Esophagus squamous epithelium (tissue), 5 donors: ENCODE measurements around the gene LDB3. TPM values are rescaled to one million over a fixed set of nuclear protein-coding genes. Genes with fewer than 3 reads are reported as not detected.

ENCODE experiments used
- DNase-seq: peaks from one replicate; lab custom pipeline; 2025; lab: John Stamatoyannopoulos, UW
- H3K27ac ChIP-seq, 4 donors: fragments of 200-600 bp; sonication (generic); one replicate each; pipeline ENCODE4 v1.5.1; 2016 to 2019; ENCODE audit warnings: mild to moderate bottlenecking in 1 of 4
- H3K27me3 ChIP-seq, 4 donors: fragments of 200-600 bp; sonication (generic); 1 replicate in 3 of 4; 2 replicates in 1 of 4; pipeline versions ENCODE4 v1.5.1 to v1.6.0; 2017 to 2021; ENCODE audit warnings: antibody characterized with exemption in 1 of 4
- H3K36me3 ChIP-seq, 3 donors: fragments of 200-600 bp; sonication (generic); one replicate each; pipeline ENCODE4 v1.5.1; 2016 to 2019
- H3K4me1 ChIP-seq, 3 donors: fragments of 200-600 bp; sonication (generic); one replicate each; pipeline ENCODE4 v1.5.1; 2017 to 2019
- H3K4me3 ChIP-seq, 4 donors: fragments of 200-600 bp; sonication (generic); 1 replicate in 3 of 4; 2 replicates in 1 of 4; pipeline ENCODE4 v1.5.1; 2016 to 2019; ENCODE audit warnings: mild to moderate bottlenecking in 2 of 4, moderate library complexity in 1 of 4
- H3K9me3 ChIP-seq, 3 donors: fragments of 200-600 bp; sonication (generic); one replicate each; pipeline ENCODE4 v1.5.1; 2016 to 2019
- CTCF ChIP-seq, 6 experiments: fragments of 450-650 bp in 4 of 6; fragments of 200-600 bp in 2 of 6; sonication (generic) in 2 of 6; IDR thresholded peaks; one replicate each; pipeline ENCODE4 v1.5.1; 2016 to 2019; ENCODE audit warnings: antibody characterized with exemption in 6 of 6, mild to moderate bottlenecking in 4 of 6, moderate library complexity in 4 of 6
- POLR2A ChIP-seq, 4 donors: fragments of 450-650 bp; IDR thresholded peaks; one replicate each; pipeline ENCODE4 v1.6.1; 2017; ENCODE audit warnings: antibody characterized with exemption in 4 of 4, mild to moderate bottlenecking in 4 of 4, moderate library complexity in 3 of 4
- WGBS, 2 donors: methylation state at CpG; one replicate each; pipeline ENCODE4 v1.1.5; 2018; 5-methylcytosine and 5-hydroxymethylcytosine counted together
- intact Hi-C: fragments of 100-400 bp; cut with DNase I; formaldehyde crosslinking; loops from one replicate; pipeline ENCODE4 v1.15.0; 2022
- total RNA-seq, 4 donors: library from RNA; depleted of rRNA; stranded (reverse); fragments of >200 nt; gene quantifications; one replicate each; pipeline ENCODE4 v1.1.0, GENCODE V29; 2016
- donor health status: DM: yes; HTN: yes; CAD: no.

Gene LDB3
- total RNA-seq, 4 donors from 2014 or later = 0.09 to 3.4 (median 0.35) TPM

GRCh38 chr10:86682675-86683074 is 14.4 kb downstream of the LDB3 start:
- Histone ChIP-seq H3K9me3 (no peaks in the 10 kb centered on the region), H3K36me3 (no peaks in the 10 kb centered on the region), H3K4me3 (no peak overlapping the region), H3K27me3 (peaks cover 0 to 63% (median 0%) of the 10 kb centered on the region in 4 donors), H3K4me1 (peaks cover 0 to 58% (median 6%) of the 10 kb centered on the region in 3 donors), H3K27ac (peak overlapping the region in 3 of 4 donors; percentile 63 to 83 (median 81))
- WGBS, 2 donors = 100% methylated on average over 1 of the region's 2 CpGs; no CpG with 5 or more reads in 1 of the 2 donors
- TF ChIP-seq CTCF (IDR thresholded peaks at IDR 0.05) (no peak), POLR2A (IDR thresholded peaks at IDR 0.05) (no peak)
- no peak for DNase-seq
- intact Hi-C loops = no loop called here

- Histone ChIP-seq H3K4me1 (peaks cover 0 to 70% (median 6%) of the 10 kb centered on the region in 3 donors), H3K36me3 (no peaks in the 10 kb centered on the region), H3K27ac (peak overlapping the region; percentile 22 to 83 (median 80)), H3K9me3 (no peaks in the 10 kb centered on the region), H3K4me3 (no peak overlapping the region), H3K27me3 (peaks cover 0 to 71% (median 0%) of the 10 kb centered on the region in 4 donors)
- 18 to 55% methylated on average over 2 to 5 of the region's 9 CpGs for WGBS, 2 donors
- DNase-seq = no peak
- intact Hi-C loops = no loop called here
- TF ChIP-seq CTCF (IDR thresholded peaks at IDR 0.05) = peak in 3 of 6 experiments; percentile 23 to 29 (median 29)
- TF ChIP-seq POLR2A (IDR thresholded peaks at IDR 0.05) = no peak
Measured at GRCh38 chr10:86684331-86685097, 16.2 kb downstream of the LDB3 start.

- peaks cover 0 to 65% (median 6%) of the 10 kb centered on the region in 3 donors for H3K4me1 ChIP-seq
- H3K27ac ChIP-seq = peak overlapping the region; percentile 22 to 83 (median 80)
- no peak for DNase-seq
- no peaks in the 10 kb centered on the region for H3K36me3 ChIP-seq
- intact Hi-C loops = no loop called here
- WGBS, 2 donors = 74 to 78% methylated on average over 5 to 9 of the region's 9 CpGs
- no peaks in the 10 kb centered on the region for H3K9me3 ChIP-seq
- H3K4me3 ChIP-seq = no peak overlapping the region
- H3K27me3 ChIP-seq = peaks cover 0 to 65% (median 0%) of the 10 kb centered on the region in 4 donors
- no peak for TF ChIP-seq POLR2A (IDR thresholded peaks at IDR 0.05)
- no peak for TF ChIP-seq CTCF (IDR thresholded peaks at IDR 0.05)
Measured at GRCh38 chr10:86685416-86685815, 17.1 kb downstream of the LDB3 start.

GRCh38 chr10:86685893-86686632 is 17.8 kb downstream of the LDB3 start:
- Histone ChIP-seq H3K36me3 (no peaks in the 10 kb centered on the region), H3K27ac (peak overlapping the region in 3 of 4 donors; percentile 80 to 83 (median 81)), H3K4me3 (no peak overlapping the region), H3K4me1 (peaks cover 0 to 63% (median 6%) of the 10 kb centered on the region in 3 donors), H3K27me3 (peaks cover 0 to 60% (median 0%) of the 10 kb centered on the region in 4 donors), H3K9me3 (no peaks in the 10 kb centered on the region)
- TF ChIP-seq POLR2A (IDR thresholded peaks at IDR 0.05) (no peak), CTCF (IDR thresholded peaks at IDR 0.05) (no peak)
- intact Hi-C loops = no loop called here
- no peak for DNase-seq
- WGBS, 2 donors = 70 to 78% methylated on average over 4 to 7 of the region's 13 CpGs
